GM23338 (cell line): ENCODE data around the gene SORCS3. TPM values are rescaled to one million over a fixed set of nuclear protein-coding genes. Genes with fewer than 3 reads are reported as not detected.

Source experiments
- ATAC-seq: fragments of 200-7000 bp; cut with Tn5 transposase; 3 replicates; pipeline ENCODE4 v1.9.1; 2020
- DNase-seq: peaks from one replicate; pipeline ENCODE4 v3.0.0-alpha.2; 2015; ENCODE audit warnings: low spot score
- H2AFZ ChIP-seq: fragments of 200-600 bp; sonication (generic); 2 replicates; pipeline ENCODE4 v1.8.0; 2016; ENCODE audit warnings: antibody characterized with exemption, mild to moderate bottlenecking, moderate library complexity
- H3F3A ChIP-seq: fragments of 200-600 bp; sonication (generic); replicated peaks from 2 replicates; pipeline ENCODE4 v1.8.0; 2017; ENCODE audit warnings: antibody characterized with exemption, mixed run types, low read depth
- H3K27ac ChIP-seq: fragments of 200-600 bp; sonication (generic); 2 replicates; pipeline ENCODE4 v1.6.1; 2016; ENCODE audit warnings: low read depth
- H3K27me3 ChIP-seq: fragments of 200-600 bp; sonication (generic); 2 replicates; pipeline ENCODE4 v1.8.0; 2016; ENCODE audit warnings: mild to moderate bottlenecking, mixed run types, moderate library complexity; ENCODE audit not compliant: insufficient read depth
- H3K36me3 ChIP-seq: fragments of 200-600 bp; sonication (generic); 2 replicates; pipeline ENCODE4 v1.8.0; 2016; ENCODE audit warnings: mild to moderate bottlenecking; ENCODE audit not compliant: insufficient read depth
- H3K4me1 ChIP-seq: fragments of 200-600 bp; sonication (generic); 2 replicates; pipeline ENCODE4 v1.8.0; 2016; ENCODE audit warnings: mild to moderate bottlenecking, moderate library complexity; ENCODE audit not compliant: insufficient read depth
- H3K4me2 ChIP-seq: fragments of 200-600 bp; sonication (generic); 2 replicates; pipeline ENCODE4 v1.7.1; 2017; ENCODE audit warnings: mixed run types
- H3K4me3 ChIP-seq: fragments of 200-600 bp; sonication (generic); 2 replicates; pipeline ENCODE4 v1.6.1; 2016; ENCODE audit warnings: mixed run types
- H3K79me2 ChIP-seq: fragments of 200-600 bp; sonication (generic); replicated peaks from 2 replicates; pipeline ENCODE4 v1.8.0; 2017; ENCODE audit warnings: mild to moderate bottlenecking; ENCODE audit not compliant: insufficient read depth
- H3K9me2 ChIP-seq: fragments of 200-600 bp; sonication (generic); 2 replicates; pipeline ENCODE4 v1.8.0; 2017; ENCODE audit not compliant: insufficient read depth
- H4K20me1 ChIP-seq: fragments of 200-600 bp; sonication (generic); replicated peaks from 2 replicates; pipeline ENCODE4 v1.8.0; 2017; ENCODE audit warnings: mild to moderate bottlenecking; ENCODE audit not compliant: insufficient read depth
- H3K27ac Mint-ChIP-seq: 2 replicates; pipeline ENCODE4 v1.8.0; 2020; ENCODE audit warnings: inconsistent platforms, mild to moderate bottlenecking, moderate library complexity, mixed read lengths
- H3K27me3 Mint-ChIP-seq: 3 replicates; pipeline ENCODE4 v1.8.0; 2022; ENCODE audit warnings: low read depth, mild to moderate bottlenecking, moderate library complexity, mixed read lengths, inconsistent platforms; ENCODE audit not compliant: insufficient read depth, poor library complexity
- H3K36me3 Mint-ChIP-seq: 3 replicates; pipeline ENCODE4 v1.8.0; 2021; ENCODE audit warnings: low read depth, mild to moderate bottlenecking, inconsistent platforms, moderate library complexity, mixed read lengths
- H3K4me1 Mint-ChIP-seq: 3 replicates; pipeline ENCODE4 v1.8.0; 2020; ENCODE audit warnings: mild to moderate bottlenecking, inconsistent platforms, mixed read lengths
- H3K4me3 Mint-ChIP-seq: 3 replicates; pipeline ENCODE4 v1.8.0; 2021; ENCODE audit warnings: moderate library complexity, mild to moderate bottlenecking, inconsistent platforms, mixed read lengths
- H3K9me3 Mint-ChIP-seq: 3 replicates; pipeline ENCODE4 v1.8.0; 2020; ENCODE audit warnings: moderate library complexity, mild to moderate bottlenecking, inconsistent platforms, mixed read lengths
- CREB1 ChIP-seq: fragments of 250-450 bp; sonication (Bioruptor Pico); IDR thresholded peaks from 2 replicates; pipeline ENCODE4 v1.5.0; 2020; ENCODE audit warnings: low read depth, mild to moderate bottlenecking, moderate library complexity
- EZH2phosphoT487 ChIP-seq: fragments of 200-600 bp; sonication (generic); IDR thresholded peaks from one replicate; pipeline ENCODE4 v1.8.1; 2018; ENCODE audit warnings: antibody characterized with exemption; ENCODE audit not compliant: unreplicated experiment
- JUNB ChIP-seq: IDR thresholded peaks from one replicate; pipeline ENCODE4 v1.6.1; 2016; ENCODE audit warnings: antibody characterized with exemption; ENCODE audit not compliant: unreplicated experiment
- POLR2AphosphoS5 ChIP-seq: IDR thresholded peaks from 2 replicates; pipeline ENCODE4 v1.6.1; 2016; ENCODE audit warnings: antibody characterized with exemption, low read depth
- STAT1 ChIP-seq: IDR thresholded peaks from one replicate; pipeline ENCODE4 v1.6.1; 2016; ENCODE audit warnings: antibody characterized with exemption; ENCODE audit not compliant: unreplicated experiment
- ZNF114 ChIP-seq: fragments of 250-450 bp; sonication (Bioruptor Pico); IDR thresholded peaks from 2 replicates; pipeline ENCODE4 v1.5.0; 2020; ENCODE audit warnings: mild to moderate bottlenecking, moderate library complexity
- ZNF331 ChIP-seq: fragments of 250-450 bp; sonication (Bioruptor Pico); IDR thresholded peaks from 2 replicates; pipeline ENCODE4 v1.5.0; 2020; ENCODE audit warnings: low read depth, mild to moderate bottlenecking, moderate library complexity
- polyA plus RNA-seq: library from polyadenylated mRNA; unstranded; fragments of >200 nt; fragmentation: Nextera tagmentation; extraction: Ambion mirVana; gene quantifications from 2 replicates; pipeline ENCODE4 v1.2.1, GENCODE V29; 2016
- total RNA-seq: library from RNA; depleted of rRNA; stranded (reverse); fragments of >200 nt; shearing (Covaris generic); gene quantifications from 2 replicates; pipeline ENCODE4 v1.2.3, GENCODE V29; 2014
- TF ChIP-seq, protein P1 (sequence below): fragments of 250-450 bp; sonication (Bioruptor Pico); IDR thresholded peaks from 2 replicates; pipeline ENCODE4 v1.5.0; 2020; ENCODE audit warnings: mild to moderate bottlenecking, moderate library complexity

SORCS3 gene
- total and polyA plus RNA-seq, 2 experiments from 2014 or later: 0.37 to 1.4 TPM

DNA sequence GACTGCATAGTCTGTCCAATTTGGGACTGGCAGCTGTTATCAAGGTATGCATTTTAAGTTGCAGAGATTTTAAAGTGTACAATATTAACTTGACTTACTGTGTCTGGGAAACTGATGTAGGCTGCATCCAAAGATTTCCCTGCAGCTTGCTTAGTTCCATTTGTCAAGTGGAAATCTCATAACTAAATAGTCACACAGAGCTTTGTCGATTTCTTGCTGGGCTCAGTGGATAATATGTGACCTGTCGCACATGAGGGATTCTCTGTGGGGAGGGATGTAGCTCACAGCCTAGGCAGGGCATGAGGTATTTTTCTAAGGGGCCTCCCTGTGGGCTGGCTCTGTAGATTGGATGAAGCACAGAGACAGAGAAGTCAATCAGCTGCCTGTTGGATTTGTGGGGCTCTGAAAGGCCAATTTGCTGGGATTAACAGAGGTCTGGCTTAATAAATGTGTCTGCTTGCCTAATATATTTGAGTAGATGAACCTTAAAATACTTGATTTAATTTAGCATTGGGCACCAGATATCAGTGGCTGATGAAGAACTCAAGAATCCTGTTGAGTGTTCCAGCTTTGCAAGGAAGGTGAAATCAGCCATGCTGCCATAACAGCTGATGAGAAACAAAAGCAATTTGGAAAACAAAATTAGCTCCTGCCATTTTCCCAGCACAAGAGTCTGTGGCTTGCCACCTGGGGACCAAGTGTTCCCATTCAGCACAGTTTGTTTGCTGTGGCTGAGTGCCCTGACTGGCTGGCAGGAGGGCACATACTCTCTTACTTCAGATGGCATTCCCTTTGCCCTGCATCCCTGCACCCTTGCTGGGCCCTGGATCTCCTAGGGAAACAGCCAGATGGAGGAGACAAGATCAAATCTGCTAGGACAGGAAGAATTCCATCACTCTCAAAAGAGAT lies 598.5 kb downstream of the SORCS3 start:
- Mint-ChIP-seq H3K27ac (no peak overlapping the region), H3K9me3 (peaks cover 15% of the 10 kb centered on the region), H3K4me3 (no peak overlapping the region), H3K4me1 (no peaks in the 10 kb centered on the region), H3K27me3 (no peaks in the 10 kb centered on the region), H3K36me3 (peaks cover 7% of the 10 kb centered on the region; the same call in 1 of the 3 replicates)
- Histone ChIP-seq H3K4me2 (no peak overlapping the region), H4K20me1 (no peaks in the 10 kb centered on the region), H3K79me2 (no peaks in the 10 kb centered on the region), H3K27me3 (no peaks in the 10 kb centered on the region), H3K4me1 (no peaks in the 10 kb centered on the region), H2AFZ (no peak overlapping the region), H3K27ac (no peak overlapping the region), H3K4me3 (no peak overlapping the region), H3F3A (no peaks in the 10 kb centered on the region), H3K36me3 (no peaks in the 10 kb centered on the region), H3K9me2 (no peaks in the 10 kb centered on the region)
- no peak for TF ChIP-seq EZH2phosphoT487
- no peak for TF ChIP-seq STAT1
- TF ChIP-seq ZNF331 (CRISPR knock-in tag): no peak
- no peak for DNase-seq
- no peak for ATAC-seq

DNA sequence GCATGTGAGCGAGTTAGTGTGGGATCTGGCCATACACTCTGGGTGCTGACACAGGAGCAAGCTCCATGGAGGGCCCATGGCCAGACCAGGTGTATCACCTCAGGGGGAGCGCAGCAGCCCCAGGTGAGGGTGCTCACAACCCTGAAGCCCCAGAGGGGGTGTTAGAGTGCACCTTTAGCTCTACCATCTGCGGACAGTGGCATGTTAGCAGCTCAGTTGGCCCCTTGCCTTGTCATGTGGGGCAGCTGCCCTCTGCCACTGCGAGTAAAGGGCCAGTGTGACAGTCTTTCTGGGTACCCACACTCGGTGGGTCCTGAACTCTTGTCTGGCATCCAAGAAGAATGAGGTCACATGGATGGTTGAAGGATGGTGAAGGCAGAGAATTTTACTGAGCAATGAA lies 600.2 kb downstream of the SORCS3 start:
- no peak overlapping the region for H3K4me3 Mint-ChIP-seq
- TF ChIP-seq JUNB (no peak), POLR2AphosphoS5 (no peak), CREB1 (CRISPR knock-in tag) (no peak), ZNF331 (CRISPR knock-in tag) (no peak), ZNF114 (CRISPR knock-in tag) (no peak), EZH2phosphoT487 (no peak)
- TF ChIP-seq, protein P1, sequence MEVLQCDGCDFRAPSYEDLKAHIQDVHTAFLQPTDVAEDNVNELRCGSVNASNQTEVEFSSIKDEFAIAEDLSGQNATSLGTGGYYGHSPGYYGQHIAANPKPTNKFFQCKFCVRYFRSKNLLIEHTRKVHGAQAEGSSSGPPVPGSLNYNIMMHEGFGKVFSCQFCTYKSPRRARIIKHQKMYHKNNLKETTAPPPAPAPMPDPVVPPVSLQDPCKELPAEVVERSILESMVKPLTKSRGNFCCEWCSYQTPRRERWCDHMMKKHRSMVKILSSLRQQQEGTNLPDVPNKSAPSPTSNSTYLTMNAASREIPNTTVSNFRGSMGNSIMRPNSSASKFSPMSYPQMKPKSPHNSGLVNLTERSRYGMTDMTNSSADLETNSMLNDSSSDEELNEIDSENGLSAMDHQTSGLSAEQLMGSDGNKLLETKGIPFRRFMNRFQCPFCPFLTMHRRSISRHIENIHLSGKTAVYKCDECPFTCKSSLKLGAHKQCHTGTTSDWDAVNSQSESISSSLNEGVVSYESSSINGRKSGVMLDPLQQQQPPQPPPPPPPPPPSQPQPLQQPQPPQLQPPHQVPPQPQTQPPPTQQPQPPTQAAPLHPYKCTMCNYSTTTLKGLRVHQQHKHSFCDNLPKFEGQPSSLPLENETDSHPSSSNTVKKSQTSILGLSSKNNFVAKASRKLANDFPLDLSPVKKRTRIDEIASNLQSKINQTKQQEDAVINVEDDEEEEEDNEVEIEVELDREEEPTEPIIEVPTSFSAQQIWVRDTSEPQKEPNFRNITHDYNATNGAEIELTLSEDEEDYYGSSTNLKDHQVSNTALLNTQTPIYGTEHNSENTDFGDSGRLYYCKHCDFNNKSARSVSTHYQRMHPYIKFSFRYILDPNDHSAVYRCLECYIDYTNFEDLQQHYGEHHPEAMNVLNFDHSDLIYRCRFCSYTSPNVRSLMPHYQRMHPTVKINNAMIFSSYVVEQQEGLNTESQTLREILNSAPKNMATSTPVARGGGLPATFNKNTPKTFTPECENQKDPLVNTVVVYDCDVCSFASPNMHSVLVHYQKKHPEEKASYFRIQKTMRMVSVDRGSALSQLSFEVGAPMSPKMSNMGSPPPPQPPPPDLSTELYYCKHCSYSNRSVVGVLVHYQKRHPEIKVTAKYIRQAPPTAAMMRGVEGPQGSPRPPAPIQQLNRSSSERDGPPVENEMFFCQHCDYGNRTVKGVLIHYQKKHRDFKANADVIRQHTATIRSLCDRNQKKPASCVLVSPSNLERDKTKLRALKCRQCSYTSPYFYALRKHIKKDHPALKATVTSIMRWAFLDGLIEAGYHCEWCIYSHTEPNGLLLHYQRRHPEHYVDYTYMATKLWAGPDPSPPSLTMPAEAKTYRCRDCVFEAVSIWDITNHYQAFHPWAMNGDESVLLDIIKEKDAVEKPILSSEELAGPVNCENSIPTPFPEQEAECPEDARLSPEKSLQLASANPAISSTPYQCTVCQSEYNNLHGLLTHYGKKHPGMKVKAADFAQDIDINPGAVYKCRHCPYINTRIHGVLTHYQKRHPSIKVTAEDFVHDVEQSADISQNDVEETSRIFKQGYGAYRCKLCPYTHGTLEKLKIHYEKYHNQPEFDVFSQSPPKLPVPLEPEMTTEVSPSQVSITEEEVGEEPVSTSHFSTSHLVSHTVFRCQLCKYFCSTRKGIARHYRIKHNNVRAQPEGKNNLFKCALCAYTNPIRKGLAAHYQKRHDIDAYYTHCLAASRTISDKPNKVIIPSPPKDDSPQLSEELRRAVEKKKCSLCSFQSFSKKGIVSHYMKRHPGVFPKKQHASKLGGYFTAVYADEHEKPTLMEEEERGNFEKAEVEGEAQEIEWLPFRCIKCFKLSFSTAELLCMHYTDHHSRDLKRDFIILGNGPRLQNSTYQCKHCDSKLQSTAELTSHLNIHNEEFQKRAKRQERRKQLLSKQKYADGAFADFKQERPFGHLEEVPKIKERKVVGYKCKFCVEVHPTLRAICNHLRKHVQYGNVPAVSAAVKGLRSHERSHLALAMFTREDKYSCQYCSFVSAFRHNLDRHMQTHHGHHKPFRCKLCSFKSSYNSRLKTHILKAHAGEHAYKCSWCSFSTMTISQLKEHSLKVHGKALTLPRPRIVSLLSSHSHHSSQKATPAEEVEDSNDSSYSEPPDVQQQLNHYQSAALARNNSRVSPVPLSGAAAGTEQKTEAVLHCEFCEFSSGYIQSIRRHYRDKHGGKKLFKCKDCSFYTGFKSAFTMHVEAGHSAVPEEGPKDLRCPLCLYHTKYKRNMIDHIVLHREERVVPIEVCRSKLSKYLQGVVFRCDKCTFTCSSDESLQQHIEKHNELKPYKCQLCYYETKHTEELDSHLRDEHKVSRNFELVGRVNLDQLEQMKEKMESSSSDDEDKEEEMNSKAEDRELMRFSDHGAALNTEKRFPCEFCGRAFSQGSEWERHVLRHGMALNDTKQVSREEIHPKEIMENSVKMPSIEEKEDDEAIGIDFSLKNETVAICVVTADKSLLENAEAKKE (CRISPR knock-in tag): no peak
- H3K36me3 ChIP-seq: no peaks in the 10 kb centered on the region
- no peaks in the 10 kb centered on the region for H3K4me1 Mint-ChIP-seq
- H4K20me1 ChIP-seq: no peaks in the 10 kb centered on the region
- H3K9me2 ChIP-seq: no peaks in the 10 kb centered on the region
- no peaks in the 10 kb centered on the region for H3K27me3 Mint-ChIP-seq
- no peak overlapping the region for H3K4me3 ChIP-seq
- no peaks in the 10 kb centered on the region for H3K79me2 ChIP-seq
- no peak overlapping the region for H3K4me2 ChIP-seq
- DNase-seq (no peak), ATAC-seq (no peak)
- H3K36me3 Mint-ChIP-seq: 0 out of 3 replicates have a peak, but pooled peaks cover 4% of the 10 kb centered on the region
- H3K9me3 Mint-ChIP-seq: peaks cover 6% of the 10 kb centered on the region
- H3K27ac Mint-ChIP-seq: no peak overlapping the region
- H3K27ac ChIP-seq: no peak overlapping the region
- no peak overlapping the region for H2AFZ ChIP-seq
- no peaks in the 10 kb centered on the region for H3F3A ChIP-seq
- H3K27me3 ChIP-seq: no peaks in the 10 kb centered on the region
- H3K4me1 ChIP-seq: no peaks in the 10 kb centered on the region
